Caco-2 (cell line): ENCODE results near the gene MACROD1. TPM values are rescaled to one million over a fixed set of nuclear protein-coding genes. Genes with fewer than 3 reads are reported as not detected.

Experiments
- BruUV-seq: library from RNA; stranded (reverse); fragments of 400-500 nt; replicated peaks from 2 replicates; lab custom pipeline; 2021; lab: Mats Ljungman, UMichigan
- CTCF ChIA-PET: fragments of 300-600 bp; sonication (Branson Sonifier 250); formaldehyde crosslinking; loops from one replicate; lab custom pipeline; 2022; ENCODE audit warnings: antibody characterized with exemption; lab: Charles Lee
- POLR2A ChIA-PET: fragments of 300-600 bp; sonication (Branson Sonifier 250); formaldehyde crosslinking; loops from one replicate; lab custom pipeline; 2022; ENCODE audit warnings: antibody characterized with exemption; lab: Charles Lee
- DNase-seq, 2 experiments: peaks; one replicate each; pipeline versions ENCODE4 v3.0.0 to v3.0.0-alpha.2; 2020 to 2022
- H3K27me3 ChIP-seq: replicated peaks from 2 replicates; pipeline ENCODE4 v1.6.0; 2011; ENCODE audit warnings: low read length; ENCODE audit not compliant: control insufficient read depth, insufficient read depth
- H3K36me3 ChIP-seq: 2 replicates; pipeline ENCODE4 v1.5.1; 2011; ENCODE audit warnings: low read length; ENCODE audit not compliant: control insufficient read depth, insufficient read depth
- H3K4me1 ChIP-seq: fragments of 250-450 bp; sonication (Bioruptor Pico); 2 replicates; pipeline ENCODE4 v1.5.1; 2020; ENCODE audit warnings: mild to moderate bottlenecking
- H3K4me3 ChIP-seq: 2 replicates; pipeline ENCODE4 v1.5.1; 2011; ENCODE audit warnings: low read depth, mild to moderate bottlenecking, control low read depth, low read length
- H3K9me3 ChIP-seq: fragments of 250-450 bp; sonication (Bioruptor Pico); 2 replicates; pipeline ENCODE4 v1.5.1; 2020; ENCODE audit warnings: mild to moderate bottlenecking, moderate library complexity
- H3K27ac Mint-ChIP-seq: one replicate; pipeline ENCODE4 v1.8.0; 2022; ENCODE audit warnings: mixed read lengths; ENCODE audit not compliant: unreplicated experiment
- H3K27me3 Mint-ChIP-seq: one replicate; pipeline ENCODE4 v1.8.0; 2022; ENCODE audit warnings: mixed read lengths; ENCODE audit not compliant: insufficient read depth, unreplicated experiment
- H3K36me3 Mint-ChIP-seq: one replicate; pipeline ENCODE4 v1.8.0; 2022; ENCODE audit warnings: mild to moderate bottlenecking, mixed read lengths; ENCODE audit not compliant: insufficient read depth, unreplicated experiment
- H3K4me1 Mint-ChIP-seq: one replicate; pipeline ENCODE4 v1.8.0; 2022; ENCODE audit warnings: low read depth, mixed read lengths; ENCODE audit not compliant: unreplicated experiment
- H3K4me3 Mint-ChIP-seq: one replicate; pipeline ENCODE4 v1.8.0; 2022; ENCODE audit warnings: mild to moderate bottlenecking, moderate library complexity, mixed read lengths; ENCODE audit not compliant: unreplicated experiment
- H3K9me3 Mint-ChIP-seq: one replicate; pipeline ENCODE4 v1.8.0; 2022; ENCODE audit warnings: mixed read lengths; ENCODE audit not compliant: unreplicated experiment
- intact Hi-C: fragments of 100-400 bp; cut with micrococcal nuclease; formaldehyde crosslinking; loops from one replicate; pipeline ENCODE4 v1.10.0; 2022; ENCODE audit not compliant: unreplicated experiment
- total RNA-seq: library from RNA; stranded (reverse); gene quantifications from 2 replicates; pipeline ENCODE4 v1.2.3, GENCODE V29; 2022
- TF ChIP-seq, protein P1 (sequence below), 2 experiments: fragments of 200-600 bp in 1 of 2; IDR thresholded peaks; 1 replicate in 1 of 2; 2 replicates in 1 of 2; pipeline versions ENCODE4 v1.5.1 to v1.8.0; 2011 to 2022; ENCODE audit warnings: antibody characterized with exemption in 1 of 2, control low read depth in 1 of 2, inconsistent platforms in 1 of 2, low read depth in 1 of 2, low read length in 1 of 2, mild to moderate bottlenecking in 1 of 2, moderate library complexity in 1 of 2; ENCODE audit not compliant: insufficient read depth in 1 of 2, severe bottlenecking in 1 of 2, unreplicated experiment in 1 of 2

MACROD1 gene
- total RNA-seq, 1 experiment from 2014 or later, result 29.6 TPM

DNA sequence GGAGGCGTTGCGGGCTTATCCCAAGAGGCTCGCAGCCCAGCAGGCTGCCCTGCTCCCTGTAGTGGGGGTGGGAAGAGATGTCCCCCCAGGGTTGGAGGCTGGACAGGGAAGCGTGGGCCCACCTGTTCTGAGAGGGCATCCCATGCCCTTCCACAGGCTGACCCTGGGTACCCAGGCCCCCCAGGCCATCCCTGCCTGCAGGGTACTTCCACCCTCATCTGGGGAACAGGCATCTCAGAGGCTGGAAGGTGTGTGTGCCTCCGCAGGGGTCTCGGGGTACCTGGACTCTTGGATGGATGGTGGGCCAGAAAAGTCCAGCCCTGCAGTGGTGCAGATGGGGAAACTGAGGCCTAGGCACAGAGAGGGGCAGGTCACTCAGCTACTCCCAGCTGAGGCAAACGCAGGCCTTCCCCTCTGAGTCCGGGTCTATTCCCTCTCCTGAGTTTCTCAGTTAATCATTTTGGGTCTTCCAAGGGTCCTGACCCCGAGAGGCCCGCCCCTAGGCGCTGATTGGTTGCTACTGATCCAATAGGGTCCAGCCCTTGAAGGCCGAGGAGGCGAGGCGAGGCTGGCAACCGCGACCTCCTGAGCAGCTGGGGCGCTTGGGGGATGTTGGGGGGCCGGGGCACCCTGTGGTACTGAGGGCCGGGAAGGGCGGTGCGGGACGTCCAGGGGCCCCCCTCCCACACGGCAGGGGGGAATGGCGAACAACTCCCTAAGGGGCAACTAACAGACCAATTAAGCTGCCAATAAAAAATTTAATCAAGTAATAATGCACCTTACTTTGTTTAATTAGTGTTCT lies 106.4 kb downstream of the MACROD1 start:
- DNase-seq, result no peak
- no peaks in the 10 kb centered on the region for H3K27me3 Mint-ChIP-seq
- Histone ChIP-seq H3K36me3 (no peaks in the 10 kb centered on the region), H3K9me3 (no peaks in the 10 kb centered on the region), H3K4me1 (no peaks in the 10 kb centered on the region), H3K4me3 (no peak overlapping the region), H3K27me3 (no peaks in the 10 kb centered on the region)
- POLR2A ChIA-PET, result no interaction called here
- H3K9me3 Mint-ChIP-seq, result no peaks in the 10 kb centered on the region
- H3K27ac Mint-ChIP-seq, result no peak overlapping the region
- TF ChIP-seq, protein P1, sequence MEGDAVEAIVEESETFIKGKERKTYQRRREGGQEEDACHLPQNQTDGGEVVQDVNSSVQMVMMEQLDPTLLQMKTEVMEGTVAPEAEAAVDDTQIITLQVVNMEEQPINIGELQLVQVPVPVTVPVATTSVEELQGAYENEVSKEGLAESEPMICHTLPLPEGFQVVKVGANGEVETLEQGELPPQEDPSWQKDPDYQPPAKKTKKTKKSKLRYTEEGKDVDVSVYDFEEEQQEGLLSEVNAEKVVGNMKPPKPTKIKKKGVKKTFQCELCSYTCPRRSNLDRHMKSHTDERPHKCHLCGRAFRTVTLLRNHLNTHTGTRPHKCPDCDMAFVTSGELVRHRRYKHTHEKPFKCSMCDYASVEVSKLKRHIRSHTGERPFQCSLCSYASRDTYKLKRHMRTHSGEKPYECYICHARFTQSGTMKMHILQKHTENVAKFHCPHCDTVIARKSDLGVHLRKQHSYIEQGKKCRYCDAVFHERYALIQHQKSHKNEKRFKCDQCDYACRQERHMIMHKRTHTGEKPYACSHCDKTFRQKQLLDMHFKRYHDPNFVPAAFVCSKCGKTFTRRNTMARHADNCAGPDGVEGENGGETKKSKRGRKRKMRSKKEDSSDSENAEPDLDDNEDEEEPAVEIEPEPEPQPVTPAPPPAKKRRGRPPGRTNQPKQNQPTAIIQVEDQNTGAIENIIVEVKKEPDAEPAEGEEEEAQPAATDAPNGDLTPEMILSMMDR (IDR thresholded peaks at IDR 0.05; ENCODE audit: insufficient read depth in 1 of 2, low read depth in 1 of 2, low read length in 1 of 2, severe bottlenecking in 1 of 2, unreplicated experiment in 1 of 2), result no peak
- H3K4me3 Mint-ChIP-seq, result no peak overlapping the region
- no TSS peak for BruUV-seq
- intact Hi-C loops, result no loop called here
- H3K36me3 Mint-ChIP-seq, result no peaks in the 10 kb centered on the region
- no peaks in the 10 kb centered on the region for H3K4me1 Mint-ChIP-seq
- CTCF ChIA-PET, result no interaction called here

DNA sequence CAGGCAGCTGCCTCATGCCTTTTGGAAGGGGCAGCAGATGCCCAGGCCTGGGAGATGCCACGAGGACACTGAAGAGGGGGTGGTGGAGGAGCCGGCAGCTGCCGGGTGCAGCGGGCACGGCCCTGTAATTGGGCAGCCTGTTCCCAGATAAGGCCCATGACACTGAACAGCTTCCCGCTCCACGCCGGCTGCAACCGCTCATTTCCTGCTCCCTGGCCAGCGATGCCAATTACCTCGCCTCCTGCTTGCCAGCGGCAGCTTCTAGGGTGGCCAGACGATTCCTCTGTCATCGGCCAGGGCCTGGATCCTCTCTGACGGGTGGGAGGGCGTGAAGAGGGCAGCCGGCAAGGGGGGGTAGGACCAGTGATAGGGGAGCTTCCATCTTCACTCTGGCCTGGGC lies 107.4 kb downstream of the MACROD1 start:
- TF ChIP-seq, protein P1 (IDR thresholded peaks at IDR 0.05; ENCODE audit: insufficient read depth in 1 of 2, low read depth in 1 of 2, low read length in 1 of 2, severe bottlenecking in 1 of 2, unreplicated experiment in 1 of 2), result no peak
- ChIA-PET CTCF (interaction anchor here (0.7 kb wide), 1 partner anchor 60 kb away, joined by 3 read pairs; no protein-coding TSS in a partner anchor), POLR2A (no interaction called here)
- no TSS peak for BruUV-seq
- no peaks in the 10 kb centered on the region for H3K4me1 ChIP-seq
- no peaks in the 10 kb centered on the region for H3K36me3 ChIP-seq
- no peaks in the 10 kb centered on the region for H3K36me3 Mint-ChIP-seq
- H3K27me3 Mint-ChIP-seq, result no peaks in the 10 kb centered on the region
- DNase-seq, result no peak
- no peaks in the 10 kb centered on the region for H3K9me3 Mint-ChIP-seq
- no peaks in the 10 kb centered on the region for H3K9me3 ChIP-seq
- intact Hi-C loops, result no loop called here
- no peak overlapping the region for H3K4me3 Mint-ChIP-seq
- no peak overlapping the region for H3K4me3 ChIP-seq
- no peaks in the 10 kb centered on the region for H3K27me3 ChIP-seq
- H3K27ac Mint-ChIP-seq, result no peak overlapping the region
- H3K4me1 Mint-ChIP-seq, result no peaks in the 10 kb centered on the region

DNA sequence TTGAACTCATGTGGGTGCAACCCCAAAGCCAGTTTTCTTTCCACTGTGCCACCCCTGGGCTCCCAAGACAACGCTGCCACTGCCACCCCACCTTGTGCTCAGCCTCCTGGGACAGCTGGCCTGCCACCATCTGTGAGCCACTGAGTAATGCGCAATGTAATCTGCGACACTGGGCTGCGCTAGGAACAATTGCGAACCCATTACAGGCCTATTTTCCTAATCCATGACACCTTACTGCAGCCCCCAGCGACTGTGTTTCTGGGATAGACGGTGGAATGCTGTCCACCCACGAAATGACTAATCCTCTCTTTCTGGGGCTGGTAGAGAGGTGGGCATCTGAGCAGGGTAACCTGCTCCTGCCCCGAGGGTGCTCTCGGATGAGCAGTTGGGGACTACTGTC lies 108.0 kb downstream of the MACROD1 start:
- H3K36me3 Mint-ChIP-seq, result no peaks in the 10 kb centered on the region
- no peaks in the 10 kb centered on the region for H3K9me3 ChIP-seq
- H3K9me3 Mint-ChIP-seq, result no peaks in the 10 kb centered on the region
- no peaks in the 10 kb centered on the region for H3K4me1 ChIP-seq
- no peaks in the 10 kb centered on the region for H3K36me3 ChIP-seq
- ChIA-PET CTCF (no interaction called here), POLR2A (no interaction called here)
- no peaks in the 10 kb centered on the region for H3K27me3 Mint-ChIP-seq
- TF ChIP-seq, protein P1 (IDR thresholded peaks at IDR 0.05; ENCODE audit: insufficient read depth in 1 of 2, low read depth in 1 of 2, low read length in 1 of 2, severe bottlenecking in 1 of 2, unreplicated experiment in 1 of 2), result no peak
- BruUV-seq, result no TSS peak
- H3K4me3 ChIP-seq, result no peak overlapping the region
- no peaks in the 10 kb centered on the region for H3K4me1 Mint-ChIP-seq
- no peaks in the 10 kb centered on the region for H3K27me3 ChIP-seq
- no peak for DNase-seq
- H3K27ac Mint-ChIP-seq, result no peak overlapping the region
- intact Hi-C loops, result no loop called here
- H3K4me3 Mint-ChIP-seq, result no peak overlapping the region
